ENCODE data around the gene PTPRK. TPM values are rescaled to one million over a fixed set of nuclear protein-coding genes. Genes with fewer than 3 reads are reported as not detected.

PTPRK gene
- total and polyA plus RNA-seq, 2 donors (not counting 1 experiment from before 2014, with no cell fraction given): 16.2 to 18.7 TPM

GRCh38 chr6:128339635-128340450 lies 180.6 kb downstream of the PTPRK start:
- intact Hi-C loops (cut with micrococcal nuclease): no loop called here
- CTCF ChIA-PET: no interaction called here
- Histone ChIP-seq H3K9ac (ENCODE audit: low read length) (no peak overlapping the region), H3K79me2 (ENCODE audit: control insufficient read depth, insufficient read depth, low read length) (no peaks in the 10 kb centered on the region), H3K36me3 (replicated peaks in 1 of 2; ENCODE audit: control extremely low read depth in 1 of 2, control insufficient read depth in 1 of 2, extremely low read depth in 1 of 2, insufficient read depth in 2 of 2, low read length in 1 of 2) (no peaks in the 10 kb centered on the region), H3K4me2 (replicated peaks; ENCODE audit: low read depth, low read length, poor library complexity, severe bottlenecking) (no peak overlapping the region), H3K4me3 (ENCODE audit: control extremely low read depth in 1 of 5, extremely low read depth in 1 of 5, insufficient read depth in 1 of 5, low read depth in 2 of 5, low read length in 4 of 5) (no peak overlapping the region), H3K27me3 (replicated peaks in 1 of 4; ENCODE audit: control extremely low read depth in 1 of 4, control insufficient read depth in 3 of 4, insufficient read depth in 4 of 4, low read length in 3 of 4) (peaks cover 0 to 2% (median 0%) of the 10 kb centered on the region in 4 experiments), H3K4me1 (ENCODE audit: control insufficient read depth in 2 of 2, insufficient read depth in 2 of 2, low read length in 2 of 2) (no peaks in the 10 kb centered on the region), H3K9me3 (ENCODE audit: control extremely low read depth in 1 of 3, control insufficient read depth in 2 of 3, insufficient read depth in 1 of 3, low read length in 2 of 3) (no peaks in the 10 kb centered on the region), H4K20me1 (ENCODE audit: control insufficient read depth, insufficient read depth, low read length, poor library complexity, severe bottlenecking) (no peaks in the 10 kb centered on the region), H2AFZ (ENCODE audit: insufficient read depth, low read depth, low read length, poor library complexity, severe bottlenecking) (no peak overlapping the region), H3K27ac (ENCODE audit: low read length in 2 of 2) (no peak overlapping the region)
- Mint-ChIP-seq H3K27ac (no peak overlapping the region), H3K9me3 (ENCODE audit: insufficient read depth) (no peaks in the 10 kb centered on the region), H3K27me3 (no peaks in the 10 kb centered on the region), H3K4me3 (no peak overlapping the region), H3K4me1 (no peaks in the 10 kb centered on the region)
- POLR2A ChIA-PET: no interaction called here
- WGBS (ENCODE audit: insufficient coverage): no CpG with 5 or more reads among the region's 1 CpG
- TF ChIP-seq CTCF (IDR thresholded peaks at IDR 0.05): no peak
- TF ChIP-seq EZH2 (IDR thresholded peaks at IDR 0.05; ENCODE audit: borderline replicate concordance, insufficient read depth, low read depth, low read length, poor library complexity, severe bottlenecking): no peak
- DNase-seq (no peak), ATAC-seq (ENCODE audit: low read depth) (no peak)

DNA sequence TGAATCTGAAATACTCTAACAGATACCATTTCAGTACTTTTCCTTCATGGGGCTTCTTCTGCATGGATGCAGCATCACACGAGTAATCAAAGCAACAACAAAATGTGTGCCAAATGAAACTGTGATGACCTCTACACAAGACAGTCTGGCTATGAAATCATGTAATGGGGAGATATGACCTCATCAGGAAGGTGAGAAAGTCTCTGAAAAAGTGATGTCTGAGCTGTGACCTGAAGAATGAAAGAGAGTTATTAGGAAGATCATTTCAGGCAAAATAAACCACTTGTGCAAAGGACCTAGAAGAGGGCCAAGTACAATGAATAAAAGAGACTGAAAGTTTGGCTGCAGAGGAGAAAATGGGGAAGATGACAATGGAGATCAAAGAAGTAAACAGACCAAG lies 182.8 kb downstream of the PTPRK start:
- TF ChIP-seq EZH2 (IDR thresholded peaks at IDR 0.05; ENCODE audit: borderline replicate concordance, insufficient read depth, low read depth, low read length, poor library complexity, severe bottlenecking): no peak
- no peak for TF ChIP-seq CTCF (IDR thresholded peaks at IDR 0.05)
- ATAC-seq (ENCODE audit: low read depth) (no peak), DNase-seq (no peak)
- H3K4me3 Mint-ChIP-seq: no peak overlapping the region
- Histone ChIP-seq H3K36me3 (replicated peaks in 1 of 2; ENCODE audit: control extremely low read depth in 1 of 2, control insufficient read depth in 1 of 2, extremely low read depth in 1 of 2, insufficient read depth in 2 of 2, low read length in 1 of 2) (no peaks in the 10 kb centered on the region), H3K4me3 (ENCODE audit: control extremely low read depth in 1 of 5, extremely low read depth in 1 of 5, insufficient read depth in 1 of 5, low read depth in 2 of 5, low read length in 4 of 5) (no peak overlapping the region), H3K9me3 (ENCODE audit: control extremely low read depth in 1 of 3, control insufficient read depth in 2 of 3, insufficient read depth in 1 of 3, low read length in 2 of 3) (no peaks in the 10 kb centered on the region), H3K27ac (ENCODE audit: low read length in 2 of 2) (no peak overlapping the region), H4K20me1 (ENCODE audit: control insufficient read depth, insufficient read depth, low read length, poor library complexity, severe bottlenecking) (no peaks in the 10 kb centered on the region), H3K4me1 (ENCODE audit: control insufficient read depth in 2 of 2, insufficient read depth in 2 of 2, low read length in 2 of 2) (no peaks in the 10 kb centered on the region), H3K79me2 (ENCODE audit: control insufficient read depth, insufficient read depth, low read length) (no peaks in the 10 kb centered on the region), H3K9ac (ENCODE audit: low read length) (no peak overlapping the region), H2AFZ (ENCODE audit: insufficient read depth, low read depth, low read length, poor library complexity, severe bottlenecking) (no peak overlapping the region), H3K4me2 (replicated peaks; ENCODE audit: low read depth, low read length, poor library complexity, severe bottlenecking) (no peak overlapping the region), H3K27me3 (replicated peaks in 1 of 4; ENCODE audit: control extremely low read depth in 1 of 4, control insufficient read depth in 3 of 4, insufficient read depth in 4 of 4, low read length in 3 of 4) (no peaks in the 10 kb centered on the region)
- ChIA-PET POLR2A (no interaction called here), CTCF (interaction anchor here (0.9 kb wide), 1 partner anchor 10 kb away, joined by 3 read pairs; no protein-coding TSS in a partner anchor)
- H3K27ac Mint-ChIP-seq: no peak overlapping the region
- no peaks in the 10 kb centered on the region for H3K27me3 Mint-ChIP-seq
- H3K9me3 Mint-ChIP-seq (ENCODE audit: insufficient read depth): no peaks in the 10 kb centered on the region
- 100% methylated on average over 1 of the region's 1 CpG for WGBS (ENCODE audit: insufficient coverage)
- no peaks in the 10 kb centered on the region for H3K4me1 Mint-ChIP-seq
- intact Hi-C loops (cut with micrococcal nuclease): no loop called here
